Activated CD4-positive, alpha-beta T cell treated with anti-CD3 and anti-CD28 coated beads, Interleukin-2, amount 50 U/mL, for 1 hour (primary cell): Measurements from ENCODE around the gene CDH13.

ENCODE experiments used
- DNase-seq: peaks from one replicate; pipeline ENCODE4 v3.0.0-alpha.2; 2020

CDH13 gene

DNA sequence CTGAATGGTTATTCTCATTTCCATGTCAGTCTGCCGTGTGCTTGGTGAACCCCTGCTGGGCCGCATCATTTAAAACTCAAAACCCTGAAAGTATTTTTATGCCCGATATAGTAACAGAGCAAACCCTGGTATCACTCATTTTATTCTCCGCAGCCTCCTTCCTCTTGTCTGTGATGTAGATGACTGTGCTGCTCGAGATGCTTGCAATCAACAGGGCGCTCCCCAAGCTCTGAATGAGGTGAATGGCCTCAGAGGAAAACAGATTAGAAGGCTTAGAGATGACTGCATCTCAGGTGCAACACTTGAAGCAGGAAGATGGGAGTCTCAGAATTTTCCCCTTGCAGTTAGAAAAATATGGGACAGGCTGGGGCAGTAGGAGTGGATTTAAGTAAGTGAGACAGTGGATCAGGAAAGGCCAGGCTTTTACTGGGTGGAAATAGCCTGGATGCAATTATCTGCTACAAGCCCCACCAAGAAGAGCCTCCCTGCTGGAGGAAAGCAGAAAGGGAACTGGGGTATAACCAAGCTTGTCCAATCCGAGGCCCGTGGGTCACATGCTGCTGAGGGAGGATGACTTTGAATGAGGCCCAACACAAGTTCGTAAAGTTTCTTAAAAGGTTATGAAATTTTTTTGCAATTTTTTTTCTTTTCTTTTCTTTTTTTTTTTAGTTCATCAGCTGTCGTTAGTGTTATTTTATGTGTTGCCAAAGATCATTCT lies 166.9 kb downstream of the CDH13 start:
- no peak for DNase-seq

DNA sequence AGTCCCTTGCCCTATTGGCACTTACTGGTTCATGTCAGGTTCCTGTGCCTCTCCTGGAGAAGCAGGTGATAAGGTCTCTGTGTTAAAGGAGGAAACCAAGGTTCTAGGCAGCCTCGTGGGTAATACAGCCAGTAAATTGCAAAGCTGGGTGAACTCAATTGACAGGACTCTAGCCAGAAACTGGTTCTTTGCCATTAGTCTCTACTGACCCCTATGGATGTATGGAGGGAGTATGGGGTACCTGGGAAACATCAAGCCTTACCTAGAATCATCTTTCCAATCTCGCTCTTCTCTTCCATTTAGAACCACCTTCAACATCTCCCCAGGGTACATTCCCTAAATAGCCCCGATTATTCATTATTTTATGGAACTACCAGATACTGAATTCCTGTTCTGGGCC lies 169.3 kb downstream of the CDH13 start:
- no peak for DNase-seq

DNA sequence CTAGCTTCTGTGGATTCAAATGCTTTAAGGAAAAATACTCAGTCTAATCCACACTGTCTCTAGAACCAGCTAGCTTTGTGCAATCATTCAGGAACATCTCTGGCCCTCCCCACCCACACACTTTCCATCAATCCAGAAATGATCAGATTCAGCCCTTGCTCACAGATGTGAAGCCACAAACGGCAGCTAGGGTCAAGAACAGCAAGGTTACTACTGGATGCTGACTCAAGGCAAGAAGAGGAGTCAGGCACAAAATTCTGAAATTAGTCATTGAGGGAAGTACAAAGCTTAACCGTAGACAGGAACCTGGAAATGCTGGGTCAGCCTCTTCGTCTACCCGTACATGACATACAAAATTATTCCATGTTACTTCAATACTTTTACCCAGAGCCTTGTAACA lies 174.6 kb downstream of the CDH13 start:
- no peak for DNase-seq

DNA sequence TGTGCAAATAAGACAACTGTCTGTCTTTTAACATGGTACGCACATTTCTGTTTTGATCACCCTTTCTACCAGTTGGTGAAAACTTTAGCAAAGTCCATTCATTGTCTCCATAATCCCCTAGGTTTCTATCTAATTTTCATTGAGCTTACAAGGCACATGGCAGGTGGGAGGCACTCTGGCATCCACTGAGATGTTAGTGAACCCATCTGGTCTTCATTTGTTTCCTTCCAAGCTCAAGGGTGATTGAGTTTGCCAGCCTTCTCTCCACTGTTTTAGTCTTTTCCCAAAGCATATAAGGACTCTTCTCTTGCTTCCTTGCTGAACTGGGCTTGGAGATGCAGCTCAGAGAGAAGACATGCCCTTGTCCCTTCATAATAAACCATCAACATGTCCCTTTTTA lies 179.1 kb downstream of the CDH13 start:
- DNase-seq: no peak

DNA sequence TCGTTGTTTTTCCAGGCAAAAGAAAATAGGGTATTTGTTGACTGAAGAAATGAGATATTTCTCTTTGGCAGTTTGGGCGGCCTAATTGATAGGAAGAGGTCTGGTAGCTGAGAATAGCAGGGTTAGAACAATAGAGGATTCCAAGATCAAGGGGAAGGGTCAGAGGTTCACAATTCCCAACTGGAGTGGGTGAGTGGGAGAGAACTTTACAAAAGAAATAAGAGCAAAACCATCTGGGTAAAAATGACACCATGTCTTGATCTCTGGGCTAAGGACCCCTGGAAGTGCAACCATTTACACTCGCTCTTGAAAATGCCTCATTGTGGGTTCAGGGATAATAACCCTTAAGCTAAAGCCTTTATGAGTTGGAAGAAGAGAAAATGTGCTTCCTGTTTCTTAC lies 180.5 kb downstream of the CDH13 start:
- DNase-seq: no peak

DNA sequence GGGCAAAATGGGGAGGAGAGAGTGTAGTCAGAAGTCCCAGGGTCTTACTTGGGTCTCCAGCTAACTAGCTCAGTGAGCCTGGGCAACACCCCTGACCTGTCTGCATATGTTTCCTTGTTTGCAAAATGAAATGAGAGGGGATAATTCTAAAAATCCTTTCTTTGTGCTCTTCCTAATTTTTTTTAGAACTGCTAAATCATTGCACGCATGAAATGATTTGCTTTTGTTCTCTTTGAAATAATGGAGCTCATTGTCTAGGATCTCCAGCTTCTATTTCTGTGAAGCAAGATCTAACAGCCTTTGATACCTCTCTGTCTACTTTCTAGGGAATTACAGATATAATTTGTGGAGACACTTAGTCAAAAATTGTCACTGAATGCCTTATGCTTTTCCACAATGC lies 181.3 kb downstream of the CDH13 start:
- DNase-seq: no peak

DNA sequence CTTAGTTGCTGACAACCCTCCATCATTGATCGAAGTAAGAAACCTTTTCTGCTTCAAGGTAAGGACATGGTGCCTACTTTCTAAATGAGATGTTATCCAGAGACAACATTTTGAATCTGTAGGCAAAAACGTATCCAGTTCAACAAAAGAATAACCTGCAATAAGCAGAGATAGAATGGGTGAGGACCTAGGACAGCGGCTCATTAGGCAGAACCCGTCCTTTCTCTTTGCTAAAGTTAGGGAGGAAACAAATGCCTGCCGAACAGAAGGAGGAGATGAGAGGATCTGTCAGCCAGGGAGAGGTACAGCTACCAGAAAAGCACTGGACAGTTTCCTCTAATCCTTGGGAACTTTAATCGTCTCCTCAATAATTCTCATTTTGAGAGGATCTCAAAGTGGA lies 183.3 kb downstream of the CDH13 start:
- no peak for DNase-seq

DNA sequence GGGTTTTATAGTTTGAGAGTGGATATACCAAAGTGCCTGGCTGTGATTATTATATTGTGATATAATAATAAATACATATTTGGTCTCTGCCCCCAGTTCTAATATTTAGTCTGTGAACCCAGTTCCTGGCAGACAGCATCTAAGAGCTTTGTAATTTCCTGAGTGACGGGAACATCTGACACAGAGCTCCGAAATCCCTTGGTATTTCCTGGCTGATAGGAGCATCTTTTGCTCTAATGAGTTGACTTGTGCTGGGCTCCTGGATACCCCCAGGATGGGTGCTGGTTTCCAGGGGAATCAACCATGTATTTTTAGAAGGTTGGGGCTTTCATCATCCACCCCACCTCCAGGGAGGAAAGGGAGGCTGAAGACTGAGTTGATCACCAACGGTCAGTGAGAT lies 187.3 kb downstream of the CDH13 start:
- DNase-seq: no peak

DNA sequence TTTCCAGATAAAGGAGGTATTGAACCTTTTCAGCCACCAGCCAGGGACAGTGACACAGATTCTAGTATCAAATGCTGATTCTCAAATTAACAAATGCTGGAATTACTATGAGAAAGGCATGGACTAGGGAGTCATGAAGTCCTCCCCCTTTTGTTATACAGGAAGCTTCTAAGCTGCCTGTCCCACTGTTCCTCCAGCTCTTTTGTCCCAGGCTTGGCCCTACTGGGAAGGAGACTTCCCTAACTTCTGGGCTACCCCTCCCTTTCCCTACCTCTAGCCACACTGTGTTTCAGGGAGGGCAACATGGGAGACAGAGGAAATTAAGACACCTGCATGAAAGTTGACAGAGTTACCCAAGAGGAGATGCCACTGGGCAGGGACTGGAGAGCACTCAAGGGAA lies 192.5 kb downstream of the CDH13 start:
- DNase-seq: no peak

DNA sequence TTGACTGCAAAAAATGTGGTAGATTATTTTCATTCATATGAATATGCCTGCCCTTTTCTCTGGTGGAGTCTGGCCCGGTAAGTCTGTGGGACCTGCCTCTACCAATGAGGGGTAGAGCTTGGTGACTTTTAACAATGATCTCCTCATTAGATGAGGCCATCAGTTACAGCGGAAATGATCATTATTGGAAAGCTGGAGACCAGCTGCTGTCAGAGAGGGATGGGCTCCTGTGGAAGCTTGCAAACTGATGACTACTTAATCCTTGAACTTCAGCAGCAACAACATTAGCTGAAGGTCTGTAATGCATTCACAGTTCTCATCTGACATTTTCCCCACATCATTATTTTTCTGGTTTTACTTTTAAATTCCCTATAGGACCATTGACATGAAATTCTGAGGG lies 194.1 kb downstream of the CDH13 start:
- no peak for DNase-seq

DNA sequence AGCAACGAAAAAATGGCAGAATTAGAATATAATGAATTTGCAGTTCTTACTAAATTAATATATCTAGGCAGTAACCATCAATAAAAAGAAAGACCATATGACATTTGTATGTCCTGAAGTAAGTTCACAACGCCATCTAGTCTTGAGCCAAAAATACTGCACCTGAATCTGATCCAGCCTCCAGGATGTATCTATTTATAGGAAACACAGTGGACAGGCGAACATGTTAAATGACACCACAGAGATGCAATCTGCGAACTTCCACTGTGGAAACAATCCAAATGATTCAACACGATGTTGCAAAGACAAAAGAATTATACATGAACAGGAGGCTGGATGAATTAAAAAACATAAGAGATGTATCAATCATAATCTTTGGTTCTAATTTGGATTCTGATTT lies 197.6 kb downstream of the CDH13 start:
- no peak for DNase-seq

DNA sequence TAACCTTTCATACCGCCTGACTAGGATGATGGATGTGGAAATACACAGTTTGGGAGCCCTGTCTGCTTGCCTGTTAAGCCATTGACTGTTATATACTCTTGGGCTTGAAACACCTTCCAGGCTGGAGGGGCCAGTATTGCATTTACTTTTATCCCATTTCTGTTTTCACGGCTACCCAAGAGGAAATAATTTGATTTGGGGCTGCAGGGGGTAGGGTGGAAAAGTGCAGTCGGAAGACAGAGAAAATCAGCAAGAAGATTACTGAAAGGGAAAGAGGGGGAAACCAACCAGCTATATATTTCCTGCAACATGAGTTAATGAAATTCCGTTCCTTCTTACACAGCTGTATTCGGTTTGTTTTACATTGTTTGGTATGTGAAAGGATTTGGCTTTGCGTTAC lies 202.5 kb downstream of the CDH13 start:
- DNase-seq: no peak

DNA sequence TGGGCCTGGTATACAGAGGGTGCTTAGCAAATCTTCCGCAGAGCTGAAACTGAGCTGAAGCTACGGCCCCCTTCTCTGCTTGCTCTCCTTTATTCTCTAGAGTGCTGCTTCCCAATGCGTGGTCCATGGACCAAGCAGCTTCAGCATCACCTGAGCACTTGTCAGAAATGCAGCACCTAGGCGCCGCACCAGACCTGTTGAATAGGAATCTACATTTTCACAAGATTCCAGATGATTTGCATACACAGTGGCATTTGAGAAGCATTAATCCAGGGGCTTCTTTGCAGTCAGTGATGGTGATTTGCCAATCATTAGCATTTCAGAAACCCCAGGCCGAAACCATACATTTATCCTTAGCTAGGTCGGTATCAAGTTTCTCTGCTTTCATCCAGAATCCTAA lies 204.2 kb downstream of the CDH13 start:
- no peak for DNase-seq

DNA sequence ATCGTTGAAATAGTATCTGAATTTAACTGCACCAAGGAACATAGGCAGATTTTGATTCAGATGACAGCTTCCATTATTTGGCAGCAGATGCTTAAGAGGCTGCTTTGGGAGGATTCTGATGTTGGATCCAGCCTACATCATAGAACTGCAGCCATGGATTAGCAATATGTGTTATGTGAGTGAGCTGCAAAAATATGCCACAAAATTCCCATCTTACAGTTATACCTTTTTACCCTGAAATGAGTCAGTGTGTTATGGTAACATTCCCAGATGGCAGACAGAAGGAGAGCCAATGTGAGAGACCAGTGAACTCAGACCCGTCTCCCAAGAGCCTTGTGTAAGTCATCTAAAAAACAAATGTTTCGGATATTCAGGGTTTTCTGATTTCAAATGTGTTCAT lies 206.1 kb downstream of the CDH13 start:
- DNase-seq: no peak

DNA sequence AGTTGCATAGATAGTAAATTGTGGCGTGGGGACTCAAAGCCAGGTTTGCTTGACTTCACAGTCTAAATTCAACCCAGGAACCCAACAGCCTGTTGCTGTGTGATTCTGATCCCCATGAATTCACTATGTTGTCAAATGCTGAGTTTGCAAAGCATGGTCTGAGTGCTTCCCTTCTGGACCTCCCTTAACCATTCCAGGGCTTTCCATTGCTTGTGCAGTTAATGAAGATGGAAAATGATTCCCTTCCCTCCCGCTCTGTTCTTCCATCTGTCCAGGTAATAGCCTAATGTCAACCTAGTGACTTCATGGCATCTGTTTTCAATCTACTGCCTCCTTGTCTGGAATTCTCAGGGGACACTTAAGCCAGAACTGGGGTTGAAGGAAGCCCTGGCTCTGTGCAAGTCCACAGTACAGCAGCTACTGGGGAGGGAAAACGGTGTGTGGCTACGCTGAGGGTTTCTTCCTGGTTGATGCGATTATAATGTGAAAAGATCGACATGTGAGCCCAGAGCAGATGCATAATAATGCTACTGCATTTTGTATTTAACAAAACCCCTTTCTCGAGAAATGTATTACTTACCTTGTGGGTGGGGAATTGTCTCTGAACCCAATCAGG lies 206.7 kb downstream of the CDH13 start:
- no peak for DNase-seq

DNA sequence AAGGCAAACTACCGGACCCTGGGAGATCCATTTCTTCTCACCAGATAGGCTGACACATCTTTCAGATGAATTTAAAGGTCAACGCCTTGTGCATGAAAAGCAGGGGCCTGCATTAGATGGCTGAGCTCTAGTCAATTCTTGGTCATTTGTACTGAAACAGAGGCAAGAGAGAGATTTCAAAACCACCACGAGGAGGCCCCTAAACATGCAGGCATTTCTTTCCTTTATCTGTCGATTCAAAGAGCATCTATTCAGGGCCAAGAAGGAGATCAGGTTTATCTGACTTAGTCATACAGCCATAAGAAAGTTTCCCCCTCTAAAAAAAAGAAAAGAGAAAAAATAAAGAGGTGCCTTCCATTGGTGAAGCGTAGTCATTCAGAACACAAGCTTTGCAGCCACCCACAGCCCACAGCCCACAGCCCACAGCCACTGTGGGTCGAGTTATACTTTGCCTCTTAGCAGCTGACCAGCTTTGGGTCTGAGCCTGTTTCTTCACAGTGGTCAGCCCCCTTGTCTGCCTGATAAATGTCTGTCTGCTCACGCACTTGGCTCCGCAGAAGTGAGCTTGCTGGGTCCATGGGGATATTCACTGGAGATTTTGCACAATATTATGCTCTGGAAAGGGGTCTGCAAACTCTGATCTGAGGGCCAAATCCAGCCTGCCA lies 207.5 kb downstream of the CDH13 start:
- DNase-seq: no peak

DNA sequence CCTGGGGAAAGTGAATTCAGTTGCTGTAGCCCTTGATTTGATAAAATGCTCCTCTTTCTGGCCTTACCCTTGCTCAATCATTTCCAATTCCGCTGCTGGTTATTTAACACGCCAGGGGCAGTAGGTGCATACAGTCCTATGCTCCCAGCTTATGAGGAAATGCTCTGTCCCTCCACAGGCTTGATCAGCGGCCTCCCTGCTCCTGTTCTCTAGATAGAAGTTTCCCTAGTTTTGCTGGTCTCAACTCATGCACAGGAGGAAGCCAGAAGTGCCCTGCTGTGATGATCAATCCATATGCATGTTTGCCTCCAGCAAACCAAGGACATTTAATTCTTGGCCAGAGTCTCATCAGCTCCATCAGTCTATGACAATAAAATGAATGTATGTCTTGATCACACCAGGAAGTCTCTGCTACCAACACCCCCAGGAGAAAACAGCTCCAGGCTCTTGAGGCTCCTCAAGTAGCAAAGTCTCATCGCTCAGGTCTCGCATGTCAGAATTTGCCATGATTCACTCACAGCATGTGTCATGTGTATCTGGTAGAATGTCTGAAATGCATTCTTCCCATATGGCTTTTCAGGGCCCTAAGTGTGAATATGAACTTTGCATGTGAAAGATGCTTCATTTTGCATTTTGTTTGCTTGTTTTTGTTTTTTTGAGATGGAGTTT lies 208.9 kb downstream of the CDH13 start:
- no peak for DNase-seq

DNA sequence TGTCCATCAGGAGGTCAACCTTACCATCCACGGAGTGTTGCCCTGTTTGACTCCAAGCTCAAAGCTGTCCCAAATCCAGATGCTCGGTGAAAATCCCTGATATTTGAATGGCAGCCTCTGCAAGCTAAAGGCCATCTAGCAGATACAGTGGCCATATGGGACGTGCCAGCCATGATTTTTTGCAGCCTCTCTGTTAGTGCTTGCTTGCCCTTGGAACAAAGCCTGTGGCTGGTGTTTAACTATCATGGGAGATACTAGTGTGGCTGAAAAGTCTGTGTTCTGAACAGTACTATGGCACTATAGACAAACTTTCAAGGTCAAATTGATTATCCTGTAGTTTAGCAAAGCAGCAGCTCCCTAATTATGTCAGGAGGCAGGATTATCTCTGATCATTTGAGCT lies 214.3 kb downstream of the CDH13 start:
- DNase-seq: no peak

DNA sequence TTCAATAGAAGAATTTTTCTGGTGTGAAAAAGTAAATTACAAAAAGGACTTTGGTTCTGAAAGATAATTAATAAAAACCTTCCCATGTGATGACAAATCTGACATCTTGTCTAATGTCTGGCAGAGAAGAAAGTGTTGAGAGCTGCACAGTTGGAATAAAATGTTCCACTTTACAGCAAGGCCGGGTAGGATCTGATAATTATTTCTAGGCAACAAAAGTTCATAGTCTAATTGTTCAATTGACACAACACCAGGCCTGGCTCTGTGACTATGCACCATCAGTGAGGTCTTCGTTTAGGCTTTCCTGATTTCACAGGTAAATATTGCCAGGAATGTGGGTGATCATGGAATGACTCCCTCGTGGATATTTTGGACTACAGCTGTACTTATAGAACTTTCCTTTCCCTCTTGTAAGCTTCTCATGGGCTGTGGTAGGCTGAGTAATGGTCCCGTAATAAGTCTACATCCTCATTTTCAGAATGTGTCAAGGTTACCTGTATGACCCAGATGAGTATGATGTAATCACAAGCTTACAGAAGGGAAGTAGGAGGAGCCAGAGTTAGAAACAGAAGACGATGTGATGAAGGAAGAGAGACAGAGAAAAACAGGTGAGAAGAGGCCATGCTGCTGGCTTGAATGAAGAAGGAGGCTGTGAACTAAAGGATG lies 217.0 kb downstream of the CDH13 start:
- no peak for DNase-seq

DNA sequence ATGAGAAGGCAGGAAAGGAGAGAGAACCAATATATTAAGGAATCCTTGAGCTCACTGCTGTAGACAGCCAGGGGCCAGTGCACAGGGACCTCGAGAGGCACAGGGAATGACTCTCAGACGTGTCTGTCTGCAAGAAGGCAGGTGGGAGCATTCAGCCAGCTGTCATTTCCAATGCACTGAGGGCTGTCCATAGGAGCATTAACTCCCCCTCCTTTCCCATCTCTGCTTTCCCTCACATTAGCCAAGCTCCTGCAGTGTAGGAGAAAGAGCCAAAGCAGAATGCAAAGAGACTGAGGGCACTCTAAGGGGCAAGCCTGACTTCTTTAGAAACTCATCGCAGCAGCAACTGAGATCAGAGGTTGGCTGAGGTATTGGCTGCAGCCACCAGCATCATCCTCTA lies 218.3 kb downstream of the CDH13 start:
- no peak for DNase-seq

DNA sequence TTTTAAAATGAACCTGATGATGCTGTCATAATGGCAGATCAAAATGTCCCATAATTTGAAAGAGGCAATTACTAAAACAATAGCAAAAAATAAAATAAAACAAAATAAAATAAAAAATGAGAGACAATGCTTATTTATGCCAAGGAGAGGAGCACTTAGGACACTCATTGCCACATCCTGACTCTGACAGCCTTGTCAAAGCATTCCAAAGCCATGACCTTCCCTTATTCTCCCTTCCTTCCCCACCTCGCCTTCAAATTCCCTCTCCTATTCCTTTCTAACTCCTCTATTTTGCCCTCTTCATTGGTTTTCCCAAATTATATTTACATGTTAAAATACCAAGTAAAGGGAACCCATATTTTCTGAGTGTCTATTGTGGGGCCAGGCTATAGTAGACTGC lies 220.0 kb downstream of the CDH13 start:
- no peak for DNase-seq

DNA sequence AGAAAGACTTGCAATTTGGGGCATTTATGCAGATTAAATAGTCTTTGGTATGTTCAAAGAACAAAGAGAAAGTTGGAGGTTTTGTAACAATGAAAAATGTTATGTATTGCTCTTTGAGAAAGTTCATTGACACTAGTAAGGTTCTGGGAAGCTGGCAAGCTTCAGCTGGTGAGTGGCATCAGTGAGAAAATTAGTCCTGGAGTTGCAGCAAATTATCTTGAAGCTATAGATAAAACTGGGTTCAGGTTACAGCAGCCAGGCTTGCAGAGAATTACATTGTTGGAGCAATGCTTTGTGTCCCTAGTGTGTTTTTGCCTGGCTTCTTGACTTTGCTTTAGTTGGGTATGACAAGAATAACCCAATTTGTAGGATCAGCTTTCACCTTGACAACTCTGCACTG lies 221.2 kb downstream of the CDH13 start:
- DNase-seq: no peak

DNA sequence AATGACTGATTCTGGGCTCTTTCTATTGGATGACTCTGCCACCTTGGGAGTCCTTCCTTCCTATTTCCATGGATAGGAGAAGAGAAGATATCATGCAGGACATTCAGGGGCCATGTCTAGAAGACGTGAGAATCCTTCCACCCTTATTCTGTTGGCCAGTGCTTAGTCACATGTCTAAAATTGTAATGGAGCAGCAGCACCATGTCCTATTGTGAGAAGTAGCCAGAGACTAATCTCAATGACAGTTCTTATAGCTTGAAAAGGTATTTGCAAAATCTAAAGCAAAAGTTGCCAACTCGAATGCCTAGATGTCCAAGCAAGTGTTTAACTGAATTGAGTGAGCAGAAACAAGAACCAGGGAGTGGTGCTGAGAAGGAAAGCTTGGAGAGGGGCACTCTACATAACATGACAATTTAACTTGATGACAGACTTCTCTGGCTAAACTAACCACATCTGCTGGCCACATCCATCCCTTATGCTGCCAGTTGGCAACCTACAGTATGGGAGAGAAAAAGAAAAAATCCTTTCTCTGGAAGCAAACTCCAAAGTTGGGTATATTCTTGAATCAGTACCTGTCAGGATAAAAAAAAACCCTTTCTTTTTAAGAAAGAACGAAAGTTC lies 225.7 kb downstream of the CDH13 start:
- DNase-seq: no peak
